CD14-positive monocyte (primary cell): ENCODE results near the gene FLT1. TPM values are rescaled to one million over a fixed set of nuclear protein-coding genes. Genes with fewer than 3 reads are reported as not detected.
A peak's percentile ranks its signal among the peaks of the same experiment; 100 is the strongest.

Experiments used
- DNase-seq, 3 donors: peaks; one replicate each; pipeline ENCODE4 v3.0.0-alpha.2; 2011 to 2022
- H2AFZ ChIP-seq: 2 replicates; pipeline ENCODE4 v1.6.0; 2012; ENCODE audit warnings: mild to moderate bottlenecking, low read depth, low read length, inconsistent platforms; ENCODE audit not compliant: insufficient read depth, poor library complexity, severe bottlenecking
- H3K27ac ChIP-seq, 2 donors: 1 replicate in 1 of 2; 2 replicates in 1 of 2; pipeline ENCODE4 v1.5.1; 2012 to 2013; ENCODE audit warnings: low read length in 2 of 2, control low read depth in 1 of 2, inconsistent platforms in 1 of 2, low read depth in 1 of 2, mild to moderate bottlenecking in 1 of 2
- H3K27me3 ChIP-seq, 2 donors: one replicate each; pipeline versions ENCODE4 v1.6.0 to v1.6.1; 2011 to 2013; ENCODE audit warnings: low read length in 2 of 2; ENCODE audit not compliant: control insufficient read depth in 2 of 2, insufficient read depth in 2 of 2
- H3K36me3 ChIP-seq, 2 donors: replicated peaks in 1 of 2; 1 replicate in 1 of 2; 2 replicates in 1 of 2; pipeline versions ENCODE4 v1.5.1 to v1.6.1; 2012 to 2013; ENCODE audit warnings: low read length in 2 of 2, control low read depth in 1 of 2, inconsistent platforms in 1 of 2, mild to moderate bottlenecking in 1 of 2; ENCODE audit not compliant: insufficient read depth in 2 of 2, control insufficient read depth in 1 of 2
- H3K4me1 ChIP-seq, 2 donors: 1 replicate in 1 of 2; 2 replicates in 1 of 2; pipeline versions ENCODE4 v1.5.1 to v1.6.1; 2012 to 2013; ENCODE audit warnings: low read length in 2 of 2, control low read depth in 1 of 2, inconsistent platforms in 1 of 2, mild to moderate bottlenecking in 1 of 2, moderate library complexity in 1 of 2; ENCODE audit not compliant: insufficient read depth in 2 of 2, control insufficient read depth in 1 of 2
- H3K4me2 ChIP-seq: replicated peaks from 2 replicates; pipeline ENCODE3; 2012; ENCODE audit warnings: low read length, moderate library complexity, mild to moderate bottlenecking; ENCODE audit not compliant: poor library complexity, severe bottlenecking; ENCODE audit errors: extremely low read depth
- H3K4me3 ChIP-seq, 3 experiments: fragments of 200-600 bp in 1 of 3; sonication (generic) in 1 of 3; replicated peaks in 1 of 3; 1 replicate in 2 of 3; 2 replicates in 1 of 3; pipeline ENCODE4 v1.5.1; 2011 to 2013; ENCODE audit warnings: low read length in 3 of 3, mild to moderate bottlenecking in 3 of 3, control low read depth in 2 of 3, low read depth in 2 of 3, inconsistent platforms in 1 of 3, moderate library complexity in 1 of 3
- H3K79me2 ChIP-seq: 2 replicates; pipeline ENCODE4 v1.6.0; 2012; ENCODE audit warnings: mild to moderate bottlenecking, control low read depth, inconsistent platforms, low read length, moderate library complexity; ENCODE audit not compliant: insufficient read depth
- H3K9ac ChIP-seq: 2 replicates; pipeline ENCODE4 v1.6.0; 2017; ENCODE audit warnings: low read length, mild to moderate bottlenecking; ENCODE audit not compliant: insufficient read depth, poor library complexity, severe bottlenecking
- H3K9me3 ChIP-seq, 2 donors: replicated peaks in 1 of 2; 1 replicate in 1 of 2; 2 replicates in 1 of 2; pipeline versions ENCODE4 v1.5.1 to v1.6.1; 2012 to 2013; ENCODE audit warnings: low read length in 2 of 2, control low read depth in 1 of 2; ENCODE audit not compliant: control insufficient read depth in 1 of 2, insufficient read depth in 1 of 2
- H4K20me1 ChIP-seq: 2 replicates; pipeline ENCODE4 v1.6.0; 2012; ENCODE audit warnings: mild to moderate bottlenecking, low read length, control low read depth, moderate library complexity; ENCODE audit not compliant: insufficient read depth
- H3K27ac Mint-ChIP-seq, 7 donors: one replicate each; pipeline ENCODE4 v1.8.0; 2020; ENCODE audit warnings: mild to moderate bottlenecking in 7 of 7, mixed read lengths in 7 of 7, moderate library complexity in 6 of 7, inconsistent platforms in 2 of 7
- H3K27me3 Mint-ChIP-seq, 3 donors: one replicate each; pipeline ENCODE4 v1.8.0; 2021 to 2022; ENCODE audit warnings: low read depth in 3 of 3, mild to moderate bottlenecking in 3 of 3, mixed read lengths in 3 of 3, moderate library complexity in 3 of 3, inconsistent platforms in 1 of 3
- H3K36me3 Mint-ChIP-seq, 2 donors: one replicate each; pipeline ENCODE4 v1.8.0; 2020; ENCODE audit warnings: mixed read lengths in 2 of 2, inconsistent platforms in 1 of 2, mild to moderate bottlenecking in 1 of 2
- H3K4me1 Mint-ChIP-seq: one replicate; pipeline ENCODE4 v1.8.0; 2020; ENCODE audit warnings: mild to moderate bottlenecking, mixed read lengths
- H3K4me3 Mint-ChIP-seq, 2 donors: one replicate each; pipeline ENCODE4 v1.8.0; 2020; ENCODE audit warnings: mild to moderate bottlenecking in 2 of 2, mixed read lengths in 2 of 2, moderate library complexity in 1 of 2
- H3K9me3 Mint-ChIP-seq, 7 donors: one replicate each; pipeline ENCODE4 v1.8.0; 2020 to 2022; ENCODE audit warnings: mixed read lengths in 7 of 7, mild to moderate bottlenecking in 6 of 7, moderate library complexity in 6 of 7, inconsistent platforms in 2 of 7
- CTCF ChIP-seq: fragments of 200-600 bp; IDR thresholded peaks from one replicate; pipeline ENCODE4 v1.8.0; 2022; ENCODE audit warnings: antibody characterized with exemption, mild to moderate bottlenecking
- WGBS: methylation state at CpG from one replicate; pipeline ENCODE4 v1.1.5; 2013; ENCODE audit warnings: missing lambda C conversion rate; ENCODE audit not compliant: insufficient coverage; 5-methylcytosine and 5-hydroxymethylcytosine counted together
- intact Hi-C, 2 donors: fragments of 100-400 bp; cut with micrococcal nuclease; formaldehyde crosslinking; loops; one replicate each; pipeline versions ENCODE4 v1.15.0 to v1.15.1; 2023
- polyA plus RNA-seq, 3 donors: library from polyadenylated mRNA; depleted of rRNA in 1 of 3; unstranded in 2 of 3; stranded (reverse) in 1 of 3; fragments of 300-500 nt in 2 of 3; fragments of >200 nt in 1 of 3; fragmentation: Illumina TruSeq in 2 of 3; gene quantifications; 1 replicate in 2 of 3; 2 replicates in 1 of 3; pipeline ENCODE4 v1.2.3, GENCODE V29; 2012 to 2021

The FLT1 gene
- polyA plus RNA-seq, 3 donors, result 0.28 TPM; not detected in 2

GRCh38 chr13:28529836-28530235 lies 34.9 kb upstream of the FLT1 start:
- Mint-ChIP-seq H3K36me3 (peaks cover 0 to 8% of the 10 kb centered on the region in 2 donors), H3K27me3 (peaks cover 23 to 31% (median 27%) of the 10 kb centered on the region in 3 donors), H3K4me1 (peaks cover 31% of the 10 kb centered on the region), H3K4me3 (no peak overlapping the region), H3K9me3 (peaks cover 0 to 18% (median 0%) of the 10 kb centered on the region in 7 donors), H3K27ac (peak overlapping the region in 1 of 7 donors; percentile 66)
- H3K9ac ChIP-seq, result no peak overlapping the region
- peak in 2 of 3 donors; percentile 20 to 46 for DNase-seq
- TF ChIP-seq CTCF, result no peak
- H3K4me1 ChIP-seq, result peaks cover 52 to 62% of the 10 kb centered on the region in 2 donors
- H3K79me2 ChIP-seq, result no peaks in the 10 kb centered on the region
- no peak overlapping the region for H3K4me3 ChIP-seq
- no CpG with 5 or more reads among the region's 1 CpG for whole genome bisulfite sequencing
- peaks cover 5 to 8% of the 10 kb centered on the region in 2 donors for H3K9me3 ChIP-seq
- no peaks in the 10 kb centered on the region for H4K20me1 ChIP-seq
- H3K36me3 ChIP-seq, result no peaks in the 10 kb centered on the region
- H2AFZ ChIP-seq, result no peak overlapping the region
- H3K27me3 ChIP-seq, result peaks cover 33 to 51% of the 10 kb centered on the region in 2 donors
- no peak overlapping the region for H3K27ac ChIP-seq
- intact Hi-C loops, result loop anchor here (5.0 to 10.0 kb wide), 5 partner anchors 42 to 135 kb away; no protein-coding TSS in a partner anchor
- H3K4me2 ChIP-seq, result no peak overlapping the region

GRCh38 chr13:28528848-28529247 lies 33.9 kb upstream of the FLT1 start:
- DNase-seq, result no peak
- H3K36me3 ChIP-seq, result no peaks in the 10 kb centered on the region
- WGBS, result no CpG with 5 or more reads among the region's 3 CpGs
- H3K4me3 ChIP-seq, result no peak overlapping the region
- peaks cover 60 to 69% of the 10 kb centered on the region in 2 donors for H3K4me1 ChIP-seq
- H3K79me2 ChIP-seq, result no peaks in the 10 kb centered on the region
- TF ChIP-seq CTCF, result no peak
- Mint-ChIP-seq H3K4me3 (peak overlapping the region in 1 of 2 donors; percentile 39), H3K27me3 (peaks cover 17 to 22% (median 19%) of the 10 kb centered on the region in 3 donors), H3K4me1 (peaks cover 40% of the 10 kb centered on the region), H3K9me3 (peaks cover 0 to 12% (median 0%) of the 10 kb centered on the region in 7 donors), H3K36me3 (peaks cover 0 to 5% of the 10 kb centered on the region in 2 donors), H3K27ac (no peak overlapping the region)
- no peak overlapping the region for H3K4me2 ChIP-seq
- intact Hi-C loops, result loop anchor here (5.0 to 10.0 kb wide), 4 partner anchors 43 to 134 kb away; no protein-coding TSS in a partner anchor
- H3K9me3 ChIP-seq, result peaks cover 0 to 8% of the 10 kb centered on the region in 2 donors
- H3K27me3 ChIP-seq, result peaks cover 27 to 41% of the 10 kb centered on the region in 2 donors
- no peaks in the 10 kb centered on the region for H4K20me1 ChIP-seq
- no peak overlapping the region for H3K9ac ChIP-seq
- H2AFZ ChIP-seq, result no peak overlapping the region
- no peak overlapping the region for H3K27ac ChIP-seq
